Measurements from ENCODE around the gene SPEF1. TPM values are rescaled to one million over a fixed set of nuclear protein-coding genes. Genes with fewer than 3 reads are reported as not detected.

SPEF1 gene
- total and polyA plus RNA-seq, 2 experiments from 2014 or later: 0.63 TPM; not detected in 1

DNA sequence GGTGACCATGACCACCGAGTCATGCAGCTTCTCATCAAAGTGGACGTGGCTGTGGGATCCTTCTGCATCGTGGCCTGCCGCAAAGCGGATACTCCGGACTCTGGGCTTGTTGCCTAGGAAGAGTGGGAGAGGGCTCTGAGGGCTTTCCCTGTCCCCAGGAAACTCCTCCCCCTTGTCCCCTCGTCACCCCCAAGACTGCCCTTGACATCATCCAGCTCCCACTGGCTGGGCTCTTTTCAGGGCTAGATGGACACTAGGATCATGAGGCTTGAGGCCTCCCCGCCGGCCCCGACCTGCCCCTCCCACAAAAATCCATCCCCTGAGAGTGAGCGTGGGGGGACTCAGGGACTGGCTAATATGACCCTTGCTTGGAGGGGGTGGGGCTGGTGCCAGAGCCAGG lies 22.7 kb downstream of the SPEF1 start:
- H3K4me1 ChIP-seq (ENCODE audit: insufficient read depth): no peaks in the 10 kb centered on the region
- no peak for TF ChIP-seq EZH2phosphoT487 (IDR thresholded peaks at IDR 0.05; ENCODE audit: low read depth, severe bottlenecking, unreplicated experiment)
- TF ChIP-seq, protein P1, sequence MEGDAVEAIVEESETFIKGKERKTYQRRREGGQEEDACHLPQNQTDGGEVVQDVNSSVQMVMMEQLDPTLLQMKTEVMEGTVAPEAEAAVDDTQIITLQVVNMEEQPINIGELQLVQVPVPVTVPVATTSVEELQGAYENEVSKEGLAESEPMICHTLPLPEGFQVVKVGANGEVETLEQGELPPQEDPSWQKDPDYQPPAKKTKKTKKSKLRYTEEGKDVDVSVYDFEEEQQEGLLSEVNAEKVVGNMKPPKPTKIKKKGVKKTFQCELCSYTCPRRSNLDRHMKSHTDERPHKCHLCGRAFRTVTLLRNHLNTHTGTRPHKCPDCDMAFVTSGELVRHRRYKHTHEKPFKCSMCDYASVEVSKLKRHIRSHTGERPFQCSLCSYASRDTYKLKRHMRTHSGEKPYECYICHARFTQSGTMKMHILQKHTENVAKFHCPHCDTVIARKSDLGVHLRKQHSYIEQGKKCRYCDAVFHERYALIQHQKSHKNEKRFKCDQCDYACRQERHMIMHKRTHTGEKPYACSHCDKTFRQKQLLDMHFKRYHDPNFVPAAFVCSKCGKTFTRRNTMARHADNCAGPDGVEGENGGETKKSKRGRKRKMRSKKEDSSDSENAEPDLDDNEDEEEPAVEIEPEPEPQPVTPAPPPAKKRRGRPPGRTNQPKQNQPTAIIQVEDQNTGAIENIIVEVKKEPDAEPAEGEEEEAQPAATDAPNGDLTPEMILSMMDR (IDR thresholded peaks at IDR 0.05; ENCODE audit: poor library complexity): no peak
- no peak for TF ChIP-seq EZH2 (IDR thresholded peaks at IDR 0.05; ENCODE audit: borderline replicate concordance)
- H3K27me3 ChIP-seq: no peaks in the 10 kb centered on the region
- no peaks in the 10 kb centered on the region for H3K36me3 ChIP-seq (replicated peaks; ENCODE audit: insufficient read depth, low read depth)
- no peaks in the 10 kb centered on the region for H4K20me1 ChIP-seq (ENCODE audit: insufficient read depth, poor library complexity, severe bottlenecking)
- 91% methylated on average over 10 of the region's 11 CpGs for WGBS (ENCODE audit: low lambda C conversion rate, missing lambda C conversion rate)
- no peak for DNase-seq (ENCODE audit: low spot score)
- H3K79me2 ChIP-seq: no peaks in the 10 kb centered on the region
- no peak overlapping the region for H3K4me3 ChIP-seq
- no peaks in the 10 kb centered on the region for H3K9me3 ChIP-seq (ENCODE audit: low read depth)
- no peaks in the 10 kb centered on the region for H3K9me2 ChIP-seq (replicated peaks; ENCODE audit: insufficient read depth)
- H3K4me2 ChIP-seq: no peak overlapping the region
- no peak overlapping the region for H2AFZ ChIP-seq
- no peak overlapping the region for H3K27ac ChIP-seq

DNA sequence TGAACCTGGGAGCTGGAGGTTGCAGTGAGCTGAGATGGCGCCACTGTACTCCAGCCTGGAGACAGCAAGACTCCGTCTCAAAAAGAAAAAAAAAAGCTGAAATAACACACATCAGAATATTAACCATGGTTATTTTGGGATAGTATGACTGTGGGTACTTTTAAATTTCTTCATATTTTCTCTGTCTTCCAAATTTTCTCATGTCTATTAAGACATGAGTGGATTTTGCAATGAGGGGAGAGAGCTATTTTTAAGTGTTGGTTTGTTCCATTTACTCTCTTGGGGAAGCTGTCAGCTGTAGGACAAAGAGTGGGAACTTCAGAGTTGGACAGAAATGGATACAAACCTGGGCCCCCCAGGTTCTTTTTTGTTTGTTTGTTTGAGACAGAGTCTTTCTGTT lies 24.0 kb downstream of the SPEF1 start:
- Histone ChIP-seq H3K4me1 (ENCODE audit: insufficient read depth) (no peaks in the 10 kb centered on the region), H2AFZ (no peak overlapping the region), H3K27ac (no peak overlapping the region), H3K36me3 (replicated peaks; ENCODE audit: insufficient read depth, low read depth) (no peaks in the 10 kb centered on the region), H3K4me3 (no peak overlapping the region), H3K79me2 (no peaks in the 10 kb centered on the region), H3K4me2 (no peak overlapping the region), H3K9me2 (replicated peaks; ENCODE audit: insufficient read depth) (no peaks in the 10 kb centered on the region), H3K27me3 (no peaks in the 10 kb centered on the region), H3K9me3 (ENCODE audit: low read depth) (no peaks in the 10 kb centered on the region), H4K20me1 (ENCODE audit: insufficient read depth, poor library complexity, severe bottlenecking) (no peaks in the 10 kb centered on the region)
- TF ChIP-seq EZH2phosphoT487 (IDR thresholded peaks at IDR 0.05; ENCODE audit: low read depth, severe bottlenecking, unreplicated experiment): no peak
- no peak for TF ChIP-seq EZH2 (IDR thresholded peaks at IDR 0.05; ENCODE audit: borderline replicate concordance)
- TF ChIP-seq, protein P1 (IDR thresholded peaks at IDR 0.05; ENCODE audit: poor library complexity): no peak
- no peak for DNase-seq (ENCODE audit: low spot score)
- WGBS (ENCODE audit: low lambda C conversion rate, missing lambda C conversion rate): 94% methylated on average over 2 of the region's 2 CpGs

DNA sequence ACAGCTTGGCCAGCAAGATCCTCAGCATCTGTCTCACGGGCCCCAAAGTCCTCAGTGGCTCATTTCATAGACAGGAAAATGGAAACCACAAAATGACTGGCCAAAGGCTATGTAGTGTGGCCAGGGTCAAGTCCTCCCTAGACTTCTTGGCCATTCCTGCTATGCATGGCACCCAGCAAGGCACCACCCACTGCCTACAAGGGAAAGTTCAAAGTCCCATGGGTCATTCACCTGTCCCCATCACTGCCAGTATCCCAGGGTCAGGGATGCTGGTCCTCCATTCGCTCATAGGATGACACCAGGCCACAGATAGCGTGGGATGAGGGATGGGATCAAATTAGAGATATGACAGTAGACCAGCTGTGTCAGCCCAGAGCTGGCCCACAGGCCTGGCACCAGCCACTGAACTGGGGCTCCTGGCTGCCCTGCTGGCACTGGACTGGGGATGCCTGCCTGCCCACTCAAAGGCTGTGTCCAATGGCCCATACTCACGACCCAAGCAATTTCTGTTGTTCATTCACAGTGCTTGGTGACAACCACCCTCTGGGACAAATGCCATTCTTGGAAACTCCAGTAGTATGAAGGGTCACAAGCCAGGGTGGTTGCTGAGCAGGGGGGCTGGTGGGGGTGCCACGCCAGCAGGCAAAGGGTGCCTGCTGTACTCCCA lies 25.3 kb downstream of the SPEF1 start:
- no peaks in the 10 kb centered on the region for H3K36me3 ChIP-seq (replicated peaks; ENCODE audit: insufficient read depth, low read depth)
- no peaks in the 10 kb centered on the region for H3K9me3 ChIP-seq (ENCODE audit: low read depth)
- H3K4me2 ChIP-seq: no peak overlapping the region
- no peaks in the 10 kb centered on the region for H3K9me2 ChIP-seq (replicated peaks; ENCODE audit: insufficient read depth)
- peaks cover 7% of the 10 kb centered on the region for H3K27me3 ChIP-seq
- H3K4me1 ChIP-seq (ENCODE audit: insufficient read depth): peaks cover 4% of the 10 kb centered on the region
- TF ChIP-seq, protein P1 (IDR thresholded peaks at IDR 0.05; ENCODE audit: poor library complexity): no peak
- TF ChIP-seq EZH2 (IDR thresholded peaks at IDR 0.05; ENCODE audit: borderline replicate concordance) (no peak), EZH2phosphoT487 (IDR thresholded peaks at IDR 0.05; ENCODE audit: low read depth, severe bottlenecking, unreplicated experiment) (no peak)
- DNase-seq (ENCODE audit: low spot score): no peak
- no peaks in the 10 kb centered on the region for H4K20me1 ChIP-seq (ENCODE audit: insufficient read depth, poor library complexity, severe bottlenecking)
- no peak overlapping the region for H3K4me3 ChIP-seq
- H3K79me2 ChIP-seq: no peaks in the 10 kb centered on the region
- H2AFZ ChIP-seq: no peak overlapping the region
- H3K27ac ChIP-seq: no peak overlapping the region
- WGBS (ENCODE audit: low lambda C conversion rate, missing lambda C conversion rate): 93% methylated on average over 4 of the region's 5 CpGs
